ACHN (cell line): Measurements from ENCODE around the gene SLC44A4.
"Not testable (repeated sequence)": the region's sequence is repeated elsewhere in the genome, so short reads cannot be mapped to it uniquely, and the experiment has no call there.

Experiments used
- DNase-seq: peaks from one replicate; pipeline ENCODE4 v3.0.0-alpha.2; 2015
- in situ Hi-C: cut with HindIII; loops from 2 replicates; pipeline ENCODE4 v1.10.0; 2017; ENCODE audit warnings: low sequenced_read_pairs, low pct_ligation_motif_present, low pct_unique_long_range_greater_than_20kb

The SLC44A4 gene

DNA sequence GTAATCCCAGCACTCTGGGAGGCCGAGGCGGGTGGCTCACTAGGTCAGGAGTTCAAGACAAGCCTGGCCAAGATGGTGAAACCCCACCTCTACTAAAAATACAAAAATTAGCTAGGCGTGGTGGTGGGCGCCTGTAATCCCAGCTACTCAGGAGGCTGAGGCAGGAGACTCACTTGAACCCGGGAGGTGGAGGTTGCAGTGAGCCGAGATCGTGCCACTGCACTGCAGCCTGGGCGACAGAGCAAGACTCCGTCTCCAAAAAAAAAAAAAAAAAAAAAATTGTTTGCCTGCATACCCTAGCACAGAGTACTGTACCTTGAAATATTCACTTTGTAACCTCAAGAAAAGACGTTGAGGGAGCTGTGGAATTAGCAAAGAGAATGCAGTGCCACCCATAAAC is 58.4 kb downstream of the SLC44A4 start:
- DNase-seq, in situ Hi-C loops: not testable (repeated sequence)

GRCh38 chr6:31819871-31820299 is 58.9 kb downstream of the SLC44A4 start:
- DNase-seq: no peak
- in situ Hi-C loops: no loop called here

GRCh38 chr6:31817929-31818511 is 60.8 kb downstream of the SLC44A4 start:
- not testable (repeated sequence) for DNase-seq

GRCh38 chr6:31817133-31817928 is 61.5 kb downstream of the SLC44A4 start:
- DNase-seq, in situ Hi-C loops: not testable (repeated sequence)

More at GRCh38 chr6:31817929-31818511, 60.8 kb downstream of the SLC44A4 start:
- in situ Hi-C loops: not testable (repeated sequence)

GRCh38 chr6:31815025-31815838 is 63.6 kb downstream of the SLC44A4 start, which contains the start of the genes HSPA1A and HSPA1L:
HSPA1A (plus strand) TSS chr6:31815543; CDS start chr6:31815757, 214 bp downstream.
HSPA1L (minus strand) TSS chr6:31815283; CDS start chr6:31811972, 3,311 bp downstream.
- DNase-seq: peak; percentile 95
- in situ Hi-C loops: no loop called here

DNA sequence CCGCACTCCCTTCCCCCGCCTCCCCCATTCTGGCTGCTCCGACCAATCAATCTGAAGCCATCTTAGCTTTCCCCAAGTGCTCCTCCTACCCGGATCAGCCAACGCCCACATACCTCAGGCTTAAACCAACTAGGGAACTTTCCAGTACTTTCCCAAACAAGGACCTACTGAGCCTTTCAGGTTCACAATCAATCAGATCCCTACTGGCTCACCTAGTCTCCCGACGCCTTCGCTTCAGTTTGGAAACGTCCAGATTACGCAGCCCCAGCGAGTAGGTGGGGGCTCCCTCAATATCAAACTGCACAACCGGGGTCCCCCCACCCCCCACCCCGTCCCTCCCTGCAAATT is 64.1 kb downstream of the SLC44A4 start:
- in situ Hi-C loops: no loop called here
- peak; percentile 95 for DNase-seq

- no peak for DNase-seq
- in situ Hi-C loops: no loop called here
These were observed 65.3 kb downstream of the SLC44A4 start for GRCh38 chr6:31813465-31813849.
